Heart left ventricle (tissue), 16 donors: ENCODE data around the gene RGS10. TPM values are rescaled to one million over a fixed set of nuclear protein-coding genes. Genes with fewer than 3 reads are reported as not detected.

Experiments used
- ATAC-seq, 4 donors: fragments of 200-7000 bp; cut with Tn5 transposase; one replicate each; pipeline ENCODE4 v1.9.1; 2020 to 2022; ENCODE audit warnings: moderate library complexity in 4 of 4, mild to moderate bottlenecking in 3 of 4, moderate number of reproducible peaks in 1 of 4
- DNase-seq, 5 donors: peaks; one replicate each; pipeline ENCODE4 v3.0.0-alpha.2; 2020
- H3K27ac ChIP-seq, 12 donors: fragments of 200-600 bp; sonication (generic) in 4 of 12; one replicate each; pipeline versions ENCODE4 v1.5.0 to v1.8.0; 2016 to 2022; ENCODE audit warnings: mild to moderate bottlenecking in 2 of 12
- H3K27me3 ChIP-seq, 9 donors: fragments of 200-600 bp; sonication (generic) in 2 of 9; one replicate each; pipeline versions ENCODE4 v1.5.1 to v1.8.0; 2016 to 2022; ENCODE audit warnings: mild to moderate bottlenecking in 3 of 9
- H3K36me3 ChIP-seq, 9 donors: fragments of 200-600 bp; sonication (generic) in 2 of 9; one replicate each; pipeline versions ENCODE4 v1.5.0 to v1.8.0; 2018 to 2022; ENCODE audit warnings: mild to moderate bottlenecking in 2 of 9
- H3K4me1 ChIP-seq, 12 donors: fragments of 200-600 bp; sonication (generic) in 4 of 12; one replicate each; pipeline versions ENCODE4 v1.5.0 to v1.8.0; 2016 to 2022; ENCODE audit warnings: mild to moderate bottlenecking in 3 of 12
- H3K4me3 ChIP-seq, 12 donors: fragments of 200-600 bp; sonication (generic) in 4 of 12; one replicate each; pipeline versions ENCODE4 v1.5.0 to v1.8.0; 2017 to 2022; ENCODE audit warnings: mild to moderate bottlenecking in 9 of 12, moderate library complexity in 4 of 12
- H3K9me3 ChIP-seq, 12 donors: fragments of 200-600 bp; sonication (generic) in 4 of 12; one replicate each; pipeline versions ENCODE4 v1.5.0 to v1.8.0; 2016 to 2022; ENCODE audit warnings: mild to moderate bottlenecking in 1 of 12
- POLR2A ChIP-seq, 2 donors: fragments of 450-650 bp; IDR thresholded peaks; one replicate each; pipeline ENCODE4 v1.6.1; 2017; ENCODE audit warnings: antibody characterized with exemption in 2 of 2, mild to moderate bottlenecking in 2 of 2, moderate library complexity in 2 of 2
- WGBS, 4 donors: extraction: QIAGEN DNeasy Blood & Tissue Kit in 2 of 4; methylation state at CpG; one replicate each; pipeline versions ENCODE4 v1.1.5 to v1.1.7; 2013 to 2018; 5-methylcytosine and 5-hydroxymethylcytosine counted together
- intact Hi-C, 10 donors: fragments of 100-400 bp; cut with DNase I; formaldehyde crosslinking; loops; one replicate each; pipeline versions ENCODE4 v1.11.1 to v1.14.2; 2022
- polyA plus RNA-seq, 2 donors: library from polyadenylated mRNA; stranded (reverse); fragments of 200-250 nt; gene quantifications; one replicate each; pipeline ENCODE4 v1.2.3, GENCODE V29; 2013
- total RNA-seq, 9 donors: library from RNA; depleted of rRNA in 2 of 9; stranded (reverse); fragments of >200 nt in 2 of 9; fragmentation: NEBNext Ultra II Directional in 3 of 9; extraction: Animal tissue kit (Norgen Biotek cat#: 25700) in 3 of 9; gene quantifications; one replicate each; pipeline versions ENCODE4 v1.1.0 to v1.2.4, GENCODE V29; 2016 to 2023
- TF ChIP-seq, protein P1 (sequence below), 12 donors: fragments of 200-600 bp; sonication (generic) in 4 of 12; IDR thresholded peaks; one replicate each; pipeline versions ENCODE4 v1.5.0 to v1.8.0; 2018 to 2022; ENCODE audit warnings: antibody characterized with exemption in 12 of 12, mild to moderate bottlenecking in 5 of 12
- donor health status: ischemic (EF 13 %, LVEDD 7.1; RV severe dilation, severe dysfunction).
- donor health status: healthy with polysubstance abuse.
- donor health status: DM: no; HTN: yes; CAD: no.
- donor health status: DM: no; HTN: no; CAD: no.
- donor health status: ischemic (EF 25% LVEDD 6.9; RV normal size, moderate dysfunction).
- donor health status: ischemic (EF 25% LVEDD 5.7; RV mildly dilated, moderate dysfunction).
- donor health status: healthy.
- donor health status: DM: yes; HTN: yes; CAD: no.
- donor health status: ischemic (EF 35%, LVEDD 5.7; RV mildly dilated, moderate dysfunction).
- donor health status: nonischemic (EF 11% LVEDD 7.7; RV severe dilation, severe dysfunction).
- donor health status: DM: yes; HTN: yes; CAD: no.
- donor health status: PGD.
- donor health status: ischemic (EF 29% LVEDD 5.4; RV normal size, mild dysfunction).
- donor health status: nonischemic (EF 23%, LVEDD 6.1; RV moderate dilation, normal function).

RGS10 gene
- total and polyA plus RNA-seq, 11 donors, result 1.6 to 25.2 (median 4.7) TPM

DNA sequence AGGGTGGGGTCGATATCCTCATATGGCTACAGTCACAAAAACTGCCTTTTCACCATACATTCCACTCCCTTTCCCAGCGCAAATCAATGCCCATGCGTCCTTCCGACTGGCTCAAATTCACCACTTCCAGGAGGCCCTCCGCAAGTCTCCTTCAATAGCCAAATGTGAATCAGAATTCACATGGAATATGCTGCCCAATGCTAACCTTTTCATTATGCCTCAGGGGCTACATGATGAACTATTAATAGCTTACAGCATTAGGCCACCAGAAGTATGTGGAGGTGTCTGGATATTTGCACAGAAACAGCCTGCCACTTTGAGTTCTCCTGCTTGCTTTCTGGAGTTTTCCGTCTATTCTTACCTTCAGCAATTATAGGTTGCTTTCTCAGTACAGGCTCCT, 27.7 kb downstream of the RGS10 start:
- no peak for ATAC-seq

DNA sequence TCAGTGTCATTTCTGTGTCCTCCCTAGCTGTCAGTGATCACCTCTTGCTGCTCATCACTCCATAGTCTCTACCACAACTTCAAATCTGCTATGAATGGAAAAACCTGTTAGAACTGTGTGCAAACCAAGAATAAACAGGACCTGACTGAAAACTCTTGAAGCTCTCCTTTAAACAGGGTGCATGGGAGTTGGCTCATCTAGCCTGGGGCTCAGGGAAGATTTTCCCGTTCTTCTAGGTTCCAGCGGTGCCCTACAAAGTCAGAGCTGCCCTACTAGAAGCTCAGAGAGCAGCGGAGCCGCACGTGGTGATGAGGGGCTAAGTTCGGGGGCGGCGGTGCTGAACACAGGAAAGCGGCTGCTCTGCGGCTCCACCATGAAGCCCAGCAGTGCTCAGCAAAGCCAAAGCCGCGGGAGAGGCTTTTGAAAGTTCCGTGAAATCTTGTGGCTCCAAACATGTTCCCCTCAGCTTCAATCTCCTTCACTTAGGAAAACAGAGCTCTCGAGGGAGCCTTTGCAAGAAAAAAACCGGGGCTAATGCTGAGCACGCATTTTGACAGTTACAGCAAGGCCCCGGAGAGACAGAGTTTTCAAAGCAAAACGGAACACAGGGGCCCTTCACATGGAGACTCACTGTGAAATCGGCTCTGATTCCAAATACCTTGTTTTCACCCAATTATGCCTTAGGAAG, 30.5 kb downstream of the RGS10 start:
- Histone ChIP-seq H3K27ac (no peak overlapping the region), H3K4me1 (peaks cover 0 to 27% (median 8%) of the 10 kb centered on the region in 12 donors), H3K36me3 (peaks cover 0 to 54% (median 0%) of the 10 kb centered on the region in 9 donors), H3K4me3 (no peak overlapping the region), H3K27me3 (no peaks in the 10 kb centered on the region), H3K9me3 (no peaks in the 10 kb centered on the region)
- ATAC-seq (no peak), DNase-seq (no peak)
- whole genome bisulfite sequencing, 4 donors, result 75 to 82% (median 80%) methylated on average over 15 to 19 of the region's 19 CpGs
- no peak for TF ChIP-seq POLR2A (IDR thresholded peaks at IDR 0.05)
- TF ChIP-seq, protein P1, sequence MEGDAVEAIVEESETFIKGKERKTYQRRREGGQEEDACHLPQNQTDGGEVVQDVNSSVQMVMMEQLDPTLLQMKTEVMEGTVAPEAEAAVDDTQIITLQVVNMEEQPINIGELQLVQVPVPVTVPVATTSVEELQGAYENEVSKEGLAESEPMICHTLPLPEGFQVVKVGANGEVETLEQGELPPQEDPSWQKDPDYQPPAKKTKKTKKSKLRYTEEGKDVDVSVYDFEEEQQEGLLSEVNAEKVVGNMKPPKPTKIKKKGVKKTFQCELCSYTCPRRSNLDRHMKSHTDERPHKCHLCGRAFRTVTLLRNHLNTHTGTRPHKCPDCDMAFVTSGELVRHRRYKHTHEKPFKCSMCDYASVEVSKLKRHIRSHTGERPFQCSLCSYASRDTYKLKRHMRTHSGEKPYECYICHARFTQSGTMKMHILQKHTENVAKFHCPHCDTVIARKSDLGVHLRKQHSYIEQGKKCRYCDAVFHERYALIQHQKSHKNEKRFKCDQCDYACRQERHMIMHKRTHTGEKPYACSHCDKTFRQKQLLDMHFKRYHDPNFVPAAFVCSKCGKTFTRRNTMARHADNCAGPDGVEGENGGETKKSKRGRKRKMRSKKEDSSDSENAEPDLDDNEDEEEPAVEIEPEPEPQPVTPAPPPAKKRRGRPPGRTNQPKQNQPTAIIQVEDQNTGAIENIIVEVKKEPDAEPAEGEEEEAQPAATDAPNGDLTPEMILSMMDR (IDR thresholded peaks at IDR 0.05), result no peak
- intact Hi-C loops, result no loop called here

More for the DNA sequence above, 27.7 kb downstream of the RGS10 start:
- Histone ChIP-seq H3K4me3 (no peak overlapping the region), H3K36me3 (peaks cover 0 to 45% (median 0%) of the 10 kb centered on the region in 9 donors), H3K4me1 (peaks cover 0 to 39% (median 8%) of the 10 kb centered on the region in 12 donors), H3K9me3 (no peaks in the 10 kb centered on the region), H3K27me3 (no peaks in the 10 kb centered on the region), H3K27ac (no peak overlapping the region)
- TF ChIP-seq, protein P1 (IDR thresholded peaks at IDR 0.05), result no peak
- TF ChIP-seq POLR2A (IDR thresholded peaks at IDR 0.05), result no peak
- no peak for DNase-seq
- intact Hi-C loops, result no loop called here
- 87 to 91% (median 87%) methylated on average over 6 of the region's 6 CpGs for WGBS, 4 donors

DNA sequence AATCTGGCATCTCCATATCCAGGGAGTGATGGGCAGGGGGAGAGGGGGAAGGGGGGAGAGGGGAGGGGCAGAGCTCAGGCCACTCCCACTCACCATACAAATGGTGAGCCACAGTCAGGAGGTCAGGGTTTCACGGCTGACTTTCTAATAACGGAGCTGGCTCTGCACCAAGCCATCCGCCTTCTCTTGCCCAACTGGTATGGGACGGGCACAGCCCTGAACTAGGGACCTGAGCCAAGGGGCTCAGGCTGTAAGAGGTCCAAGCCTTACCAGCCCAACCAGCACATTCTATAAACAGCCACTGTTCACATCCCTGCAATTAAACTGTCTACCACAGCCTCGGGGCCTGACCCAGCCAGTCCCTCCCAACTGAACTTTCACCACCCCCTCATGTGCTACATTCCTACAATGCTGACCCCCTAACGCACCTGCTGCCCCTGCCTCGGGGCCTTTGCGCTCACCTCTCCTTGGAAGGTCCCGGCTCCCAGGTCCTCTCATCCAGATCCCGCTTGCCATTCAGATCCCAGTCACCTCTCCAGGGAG, 32.5 kb downstream of the RGS10 start:
- H3K9me3 ChIP-seq, result no peaks in the 10 kb centered on the region
- intact Hi-C loops, result no loop called here
- peaks cover 0 to 54% (median 0%) of the 10 kb centered on the region in 9 donors for H3K36me3 ChIP-seq
- peak; percentile 71 to 91 (median 76) for DNase-seq
- peaks cover 0 to 8% (median 0%) of the 10 kb centered on the region in 12 donors for H3K4me1 ChIP-seq
- H3K27ac ChIP-seq, result peak overlapping the region in 9 of 12 donors; percentile 30 to 83 (median 70)
- ATAC-seq, result peak; percentile 95 to 97 (median 96)
- H3K27me3 ChIP-seq, result no peaks in the 10 kb centered on the region
- 55 to 69% (median 62%) methylated on average over 6 to 10 of the region's 10 CpGs for WGBS, 4 donors
- no peak overlapping the region for H3K4me3 ChIP-seq
- TF ChIP-seq POLR2A (IDR thresholded peaks at IDR 0.05), result no peak
- TF ChIP-seq, protein P1 (IDR thresholded peaks at IDR 0.05), result no peak

DNA sequence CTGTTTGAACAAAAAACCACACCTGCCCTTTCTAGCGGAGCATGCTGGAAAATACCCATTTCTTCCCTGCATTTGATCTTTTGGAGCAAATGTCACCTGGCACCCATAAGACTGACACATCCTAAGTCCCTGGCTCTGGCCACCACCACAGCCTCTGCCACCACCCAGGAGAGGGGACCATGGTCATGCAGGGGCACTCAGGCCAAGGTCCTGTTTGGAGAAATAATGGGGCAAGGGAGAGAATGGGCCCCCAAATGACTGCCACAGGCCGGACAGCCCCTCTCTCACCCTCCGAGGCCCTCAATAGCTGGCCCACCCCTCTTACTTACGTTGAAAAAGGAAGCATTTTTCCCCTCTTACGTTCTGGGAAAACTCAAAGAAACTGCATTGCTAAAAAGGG, 35.4 kb downstream of the RGS10 start:
- Histone ChIP-seq H3K4me1 (peaks cover 0 to 7% (median 0%) of the 10 kb centered on the region in 12 donors), H3K27ac (no peak overlapping the region), H3K4me3 (no peak overlapping the region), H3K36me3 (peaks cover 0 to 42% (median 0%) of the 10 kb centered on the region in 9 donors), H3K9me3 (no peaks in the 10 kb centered on the region), H3K27me3 (no peaks in the 10 kb centered on the region)
- no peak for ATAC-seq
- TF ChIP-seq, protein P1 (IDR thresholded peaks at IDR 0.05), result no peak
- no peak for TF ChIP-seq POLR2A (IDR thresholded peaks at IDR 0.05)
- intact Hi-C loops, result no loop called here
- WGBS, 4 donors, result 91 to 97% (median 92%) methylated on average over 5 of the region's 5 CpGs
- no peak for DNase-seq
